Caco-2 (cell line): Measurements from ENCODE around the gene TSPYL4. TPM values are rescaled to one million over a fixed set of nuclear protein-coding genes. Genes with fewer than 3 reads are reported as not detected.

ENCODE experiments used
- BruUV-seq: library from RNA; stranded (reverse); fragments of 400-500 nt; replicated peaks from 2 replicates; lab custom pipeline; 2021; lab: Mats Ljungman, UMichigan
- CTCF ChIA-PET: fragments of 300-600 bp; sonication (Branson Sonifier 250); formaldehyde crosslinking; loops from one replicate; lab custom pipeline; 2022; ENCODE audit warnings: antibody characterized with exemption; lab: Charles Lee
- POLR2A ChIA-PET: fragments of 300-600 bp; sonication (Branson Sonifier 250); formaldehyde crosslinking; loops from one replicate; lab custom pipeline; 2022; ENCODE audit warnings: antibody characterized with exemption; lab: Charles Lee
- DNase-seq, 2 experiments: peaks; one replicate each; pipeline versions ENCODE4 v3.0.0 to v3.0.0-alpha.2; 2020 to 2022
- H3K27me3 ChIP-seq: replicated peaks from 2 replicates; pipeline ENCODE4 v1.6.0; 2011; ENCODE audit warnings: low read length; ENCODE audit not compliant: control insufficient read depth, insufficient read depth
- H3K36me3 ChIP-seq: 2 replicates; pipeline ENCODE4 v1.5.1; 2011; ENCODE audit warnings: low read length; ENCODE audit not compliant: control insufficient read depth, insufficient read depth
- H3K4me1 ChIP-seq: fragments of 250-450 bp; sonication (Bioruptor Pico); 2 replicates; pipeline ENCODE4 v1.5.1; 2020; ENCODE audit warnings: mild to moderate bottlenecking
- H3K4me3 ChIP-seq: 2 replicates; pipeline ENCODE4 v1.5.1; 2011; ENCODE audit warnings: low read depth, mild to moderate bottlenecking, control low read depth, low read length
- H3K9me3 ChIP-seq: fragments of 250-450 bp; sonication (Bioruptor Pico); 2 replicates; pipeline ENCODE4 v1.5.1; 2020; ENCODE audit warnings: mild to moderate bottlenecking, moderate library complexity
- H3K27ac Mint-ChIP-seq: one replicate; pipeline ENCODE4 v1.8.0; 2022; ENCODE audit warnings: mixed read lengths; ENCODE audit not compliant: unreplicated experiment
- H3K27me3 Mint-ChIP-seq: one replicate; pipeline ENCODE4 v1.8.0; 2022; ENCODE audit warnings: mixed read lengths; ENCODE audit not compliant: insufficient read depth, unreplicated experiment
- H3K36me3 Mint-ChIP-seq: one replicate; pipeline ENCODE4 v1.8.0; 2022; ENCODE audit warnings: mild to moderate bottlenecking, mixed read lengths; ENCODE audit not compliant: insufficient read depth, unreplicated experiment
- H3K4me1 Mint-ChIP-seq: one replicate; pipeline ENCODE4 v1.8.0; 2022; ENCODE audit warnings: low read depth, mixed read lengths; ENCODE audit not compliant: unreplicated experiment
- H3K4me3 Mint-ChIP-seq: one replicate; pipeline ENCODE4 v1.8.0; 2022; ENCODE audit warnings: mild to moderate bottlenecking, moderate library complexity, mixed read lengths; ENCODE audit not compliant: unreplicated experiment
- H3K9me3 Mint-ChIP-seq: one replicate; pipeline ENCODE4 v1.8.0; 2022; ENCODE audit warnings: mixed read lengths; ENCODE audit not compliant: unreplicated experiment
- intact Hi-C: fragments of 100-400 bp; cut with micrococcal nuclease; formaldehyde crosslinking; loops from one replicate; pipeline ENCODE4 v1.10.0; 2022; ENCODE audit not compliant: unreplicated experiment
- total RNA-seq: library from RNA; stranded (reverse); gene quantifications from 2 replicates; pipeline ENCODE4 v1.2.3, GENCODE V29; 2022
- TF ChIP-seq, protein P1 (sequence below), 2 experiments: fragments of 200-600 bp in 1 of 2; IDR thresholded peaks; 1 replicate in 1 of 2; 2 replicates in 1 of 2; pipeline versions ENCODE4 v1.5.1 to v1.8.0; 2011 to 2022; ENCODE audit warnings: antibody characterized with exemption in 1 of 2, control low read depth in 1 of 2, inconsistent platforms in 1 of 2, low read depth in 1 of 2, low read length in 1 of 2, mild to moderate bottlenecking in 1 of 2, moderate library complexity in 1 of 2; ENCODE audit not compliant: insufficient read depth in 1 of 2, severe bottlenecking in 1 of 2, unreplicated experiment in 1 of 2

TSPYL4 gene
- total RNA-seq, 1 experiment from 2014 or later = 10.7 TPM

DNA sequence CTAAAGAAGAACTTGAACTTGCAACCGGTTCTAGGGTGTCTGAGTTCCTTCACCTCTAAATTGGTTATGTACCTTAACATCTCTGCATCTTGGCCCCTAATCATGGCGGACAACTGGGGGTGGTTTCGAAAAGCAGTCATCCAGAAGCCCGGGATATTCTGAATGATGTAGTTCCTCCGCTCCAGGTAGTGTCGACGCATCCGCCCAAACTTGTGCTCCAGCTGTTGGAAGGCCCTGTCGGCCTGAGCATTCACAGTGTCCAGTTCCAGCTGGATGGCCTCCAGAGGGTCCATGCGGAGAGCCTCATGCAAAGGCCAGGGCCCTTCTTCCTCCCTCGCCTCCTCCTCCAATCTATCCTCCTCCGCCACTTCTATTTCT, 25.0 kb upstream of the TSPYL4 start:
- no peak for DNase-seq
- H3K36me3 ChIP-seq = no peaks in the 10 kb centered on the region; the same call in 1 of the 2 replicates
- Mint-ChIP-seq H3K27ac (peak overlapping the region; percentile 87), H3K4me3 (peak overlapping the region; percentile 90), H3K9me3 (no peaks in the 10 kb centered on the region), H3K4me1 (peaks cover 24% of the 10 kb centered on the region), H3K27me3 (no peaks in the 10 kb centered on the region), H3K36me3 (peaks cover 49% of the 10 kb centered on the region)
- ChIA-PET CTCF (interaction anchor here (1.2 kb wide), 1 partner anchor 11 kb away, joined by 3 read pairs; no protein-coding TSS in a partner anchor), POLR2A (interaction anchor here (1.2 to 1.3 kb wide), 2 partner anchors 25 to 61 kb away, joined by 4 to 6 read pairs; partner anchors contain the start of gene TSPYL4)
- H3K4me1 ChIP-seq = peaks cover 18% of the 10 kb centered on the region
- H3K27me3 ChIP-seq = no peaks in the 10 kb centered on the region
- H3K9me3 ChIP-seq = no peaks in the 10 kb centered on the region
- intact Hi-C loops = loop anchor here (2.0 kb wide), 2 partner anchors 24 to 292 kb away; partner anchors contain the start of genes RWDD1 and TSPYL4
- BruUV-seq = TSS peak; percentile 44
- peak overlapping the region; percentile 58 for H3K4me3 ChIP-seq
- TF ChIP-seq, protein P1, sequence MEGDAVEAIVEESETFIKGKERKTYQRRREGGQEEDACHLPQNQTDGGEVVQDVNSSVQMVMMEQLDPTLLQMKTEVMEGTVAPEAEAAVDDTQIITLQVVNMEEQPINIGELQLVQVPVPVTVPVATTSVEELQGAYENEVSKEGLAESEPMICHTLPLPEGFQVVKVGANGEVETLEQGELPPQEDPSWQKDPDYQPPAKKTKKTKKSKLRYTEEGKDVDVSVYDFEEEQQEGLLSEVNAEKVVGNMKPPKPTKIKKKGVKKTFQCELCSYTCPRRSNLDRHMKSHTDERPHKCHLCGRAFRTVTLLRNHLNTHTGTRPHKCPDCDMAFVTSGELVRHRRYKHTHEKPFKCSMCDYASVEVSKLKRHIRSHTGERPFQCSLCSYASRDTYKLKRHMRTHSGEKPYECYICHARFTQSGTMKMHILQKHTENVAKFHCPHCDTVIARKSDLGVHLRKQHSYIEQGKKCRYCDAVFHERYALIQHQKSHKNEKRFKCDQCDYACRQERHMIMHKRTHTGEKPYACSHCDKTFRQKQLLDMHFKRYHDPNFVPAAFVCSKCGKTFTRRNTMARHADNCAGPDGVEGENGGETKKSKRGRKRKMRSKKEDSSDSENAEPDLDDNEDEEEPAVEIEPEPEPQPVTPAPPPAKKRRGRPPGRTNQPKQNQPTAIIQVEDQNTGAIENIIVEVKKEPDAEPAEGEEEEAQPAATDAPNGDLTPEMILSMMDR (IDR thresholded peaks at IDR 0.05; ENCODE audit: insufficient read depth in 1 of 2, low read depth in 1 of 2, low read length in 1 of 2, severe bottlenecking in 1 of 2, unreplicated experiment in 1 of 2) = no peak

DNA sequence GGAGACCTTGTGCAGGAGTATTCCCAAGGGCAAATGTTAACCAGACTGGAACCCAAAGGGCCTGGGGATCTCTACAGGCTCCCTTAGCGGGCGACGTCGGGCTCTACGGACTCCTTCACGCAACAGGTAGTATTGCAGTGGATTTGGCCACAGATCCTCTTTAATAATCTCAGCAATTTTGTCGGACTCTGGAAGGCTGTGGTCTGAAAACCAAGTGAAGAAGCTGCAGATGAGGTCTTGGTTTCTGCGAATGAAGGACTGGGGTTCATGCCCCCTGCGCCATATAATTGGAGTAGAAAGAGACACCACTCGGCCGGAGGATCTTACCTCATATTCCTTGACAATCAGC, 24.6 kb upstream of the TSPYL4 start:
- DNase-seq = no peak
- peak overlapping the region; percentile 58 for H3K4me3 ChIP-seq
- no TSS peak for BruUV-seq
- TF ChIP-seq, protein P1 (IDR thresholded peaks at IDR 0.05; ENCODE audit: insufficient read depth in 1 of 2, low read depth in 1 of 2, low read length in 1 of 2, severe bottlenecking in 1 of 2, unreplicated experiment in 1 of 2) = no peak
- ChIA-PET POLR2A (no interaction called here), CTCF (interaction anchor here (1.2 kb wide), 1 partner anchor 10 kb away, joined by 3 read pairs; no protein-coding TSS in a partner anchor)
- peaks cover 24% of the 10 kb centered on the region for H3K4me1 Mint-ChIP-seq
- no peaks in the 10 kb centered on the region for H3K27me3 ChIP-seq
- H3K36me3 Mint-ChIP-seq = peaks cover 53% of the 10 kb centered on the region
- no peaks in the 10 kb centered on the region for H3K27me3 Mint-ChIP-seq
- peak overlapping the region; percentile 87 for H3K27ac Mint-ChIP-seq
- no peaks in the 10 kb centered on the region for H3K9me3 Mint-ChIP-seq
- no peaks in the 10 kb centered on the region; the same call in 1 of the 2 replicates for H3K36me3 ChIP-seq
- peaks cover 18% of the 10 kb centered on the region for H3K4me1 ChIP-seq
- H3K4me3 Mint-ChIP-seq = peak overlapping the region; percentile 90
- intact Hi-C loops = loop anchor here (2.0 kb wide), 2 partner anchors 24 to 292 kb away; partner anchors contain the start of genes RWDD1 and TSPYL4
- no peaks in the 10 kb centered on the region for H3K9me3 ChIP-seq

DNA sequence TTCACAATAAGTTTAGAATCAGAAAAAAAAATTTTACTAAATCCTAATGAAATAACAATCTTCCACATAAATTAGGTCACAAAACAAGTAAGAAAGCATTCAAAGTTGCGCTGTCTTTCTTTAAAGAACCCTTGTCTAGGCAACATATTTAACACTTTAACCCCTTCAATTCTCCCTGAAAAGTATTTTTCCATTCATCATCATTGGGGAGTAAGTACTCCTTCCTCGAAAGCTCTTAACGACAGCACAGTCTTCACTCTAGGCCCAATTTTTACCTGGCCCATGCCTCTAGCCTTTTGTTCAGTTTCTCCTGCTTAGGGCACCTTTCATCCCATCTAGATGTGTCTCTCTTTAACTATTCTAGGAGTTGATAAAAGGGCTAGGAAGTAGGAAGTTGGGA, 23.2 kb upstream of the TSPYL4 start:
- no peaks in the 10 kb centered on the region for H3K27me3 Mint-ChIP-seq
- Histone ChIP-seq H3K4me3 (peak overlapping the region; percentile 12; the same call in 1 of the 2 replicates), H3K9me3 (no peaks in the 10 kb centered on the region), H3K36me3 (no peaks in the 10 kb centered on the region; the same call in 1 of the 2 replicates), H3K27me3 (no peaks in the 10 kb centered on the region), H3K4me1 (peaks cover 18% of the 10 kb centered on the region)
- no peaks in the 10 kb centered on the region for H3K9me3 Mint-ChIP-seq
- DNase-seq = no peak
- ChIA-PET POLR2A (no interaction called here), CTCF (no interaction called here)
- TF ChIP-seq, protein P1 (IDR thresholded peaks at IDR 0.05; ENCODE audit: insufficient read depth in 1 of 2, low read depth in 1 of 2, low read length in 1 of 2, severe bottlenecking in 1 of 2, unreplicated experiment in 1 of 2) = no peak
- peaks cover 24% of the 10 kb centered on the region for H3K4me1 Mint-ChIP-seq
- no TSS peak for BruUV-seq
- no peak overlapping the region for H3K27ac Mint-ChIP-seq
- H3K36me3 Mint-ChIP-seq = peaks cover 57% of the 10 kb centered on the region
- intact Hi-C loops = no loop called here
- H3K4me3 Mint-ChIP-seq = peak overlapping the region; percentile 90
